HG03378 (cell line): ENCODE data around the gene INCA1.

Experiments
- ATAC-seq: cut with Tn5 transposase; IDR thresholded peaks from one replicate; pipeline ENCODE4 v1.9.1; 2021; ENCODE audit warnings: mild to moderate bottlenecking, moderate library complexity; ENCODE audit not compliant: unreplicated experiment

INCA1 gene

GRCh38 chr17:4949321-4950074, 47.8 kb downstream of the INCA1 start:
- ATAC-seq: peak; percentile 37

DNA sequence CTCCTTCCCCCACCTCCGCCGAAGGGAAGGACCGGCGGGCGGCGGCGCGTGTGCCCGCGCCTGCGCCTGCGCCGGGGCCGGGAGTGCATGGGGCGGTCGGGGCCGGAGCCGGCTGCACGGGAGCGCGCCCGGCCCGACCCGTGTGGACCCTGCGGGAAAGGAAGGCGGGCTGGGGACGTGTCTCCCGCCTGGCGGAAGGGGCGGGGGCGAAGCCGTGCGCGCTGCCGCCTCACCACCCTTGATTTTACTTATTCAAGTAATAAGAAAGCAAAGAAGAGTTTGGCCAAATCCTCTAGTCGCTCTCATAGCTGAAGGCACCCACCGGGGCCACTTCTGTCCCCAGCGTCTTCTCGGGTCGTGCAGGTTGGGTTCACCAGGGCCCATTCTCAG, 48.4 kb downstream of the INCA1 start:
- ATAC-seq: peak; percentile 17

GRCh38 chr17:4948166-4948930, 49.0 kb downstream of the INCA1 start, which contains the start of gene PFN1:
PFN1 (minus strand) TSS chr17:4948530; CDS start chr17:4948394, 136 bp downstream.
- ATAC-seq: peak; percentile 1

- no peak for ATAC-seq
Measured at GRCh38 chr17:4947411-4948165, 49.7 kb downstream of the INCA1 start.

DNA sequence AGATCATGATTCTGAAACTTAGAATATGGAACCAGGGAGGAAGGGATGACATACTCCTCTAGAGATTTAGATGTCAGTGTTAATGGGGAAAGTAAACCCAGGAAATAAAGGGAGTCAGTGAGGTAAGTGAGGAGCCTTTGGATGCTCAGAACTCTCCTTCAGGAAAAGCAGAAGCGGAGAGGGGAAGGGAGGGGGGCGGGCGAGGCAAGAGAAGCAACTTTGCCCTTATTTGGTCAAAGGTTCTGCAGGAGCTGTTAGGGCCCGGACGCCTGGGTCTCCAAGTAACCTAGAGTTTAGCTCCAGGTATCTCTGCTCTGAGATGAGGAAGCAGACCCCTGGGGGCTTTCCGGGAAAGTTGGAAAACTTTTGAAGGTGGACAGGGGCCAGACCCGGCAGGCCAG, 50.3 kb downstream of the INCA1 start:
- ATAC-seq: no peak

DNA sequence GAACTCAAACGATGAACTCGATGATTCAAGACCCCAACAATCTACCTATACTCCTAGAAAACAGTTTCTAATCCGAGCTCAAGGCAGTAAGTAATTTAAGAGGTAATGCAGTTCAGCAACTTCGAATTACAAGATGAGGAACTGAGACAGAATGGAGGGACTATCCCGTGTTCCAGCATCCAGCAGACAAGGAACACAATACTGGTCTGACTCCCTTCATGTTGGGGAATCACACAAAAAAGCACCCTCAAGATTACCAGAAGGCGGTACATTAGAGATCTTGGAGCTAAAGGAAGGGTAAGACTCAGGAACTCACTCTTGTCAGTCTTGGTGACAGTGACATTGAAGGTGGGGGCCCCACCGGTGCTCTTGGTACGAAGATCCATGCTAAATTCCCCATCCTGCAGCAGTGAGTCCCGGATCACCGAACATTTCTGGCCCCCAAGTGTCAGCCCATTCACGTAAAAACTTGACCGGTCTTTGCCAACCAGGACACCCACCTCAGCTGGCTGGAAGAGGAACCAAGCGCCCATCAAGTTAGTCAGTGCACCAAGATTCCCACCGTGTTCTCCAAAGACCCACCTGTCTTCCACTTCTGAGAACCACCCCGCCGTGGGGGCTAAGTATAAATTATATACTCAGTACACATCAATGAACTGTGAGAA, 50.9 kb downstream of the INCA1 start:
- ATAC-seq: no peak

DNA sequence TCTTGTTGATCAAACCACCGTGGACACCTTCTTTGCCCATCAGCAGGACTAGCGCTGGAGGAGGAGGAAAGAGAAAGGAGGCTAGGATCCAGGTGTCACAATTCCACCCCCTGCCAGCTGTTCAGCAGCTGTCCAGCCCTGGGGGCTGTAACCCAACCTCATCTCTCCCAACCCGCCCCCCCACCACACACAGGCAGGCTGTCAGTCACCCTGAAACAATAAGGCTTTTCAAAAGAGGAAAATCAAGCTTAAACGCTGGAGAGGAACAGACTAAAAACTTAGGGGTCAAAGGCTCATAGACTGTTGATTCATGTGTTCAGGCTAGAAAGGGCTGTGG, 51.4 kb downstream of the INCA1 start:
- ATAC-seq: no peak

GRCh38 chr17:4945176-4945943, 52.0 kb downstream of the INCA1 start:
- peak; percentile 30 for ATAC-seq

DNA sequence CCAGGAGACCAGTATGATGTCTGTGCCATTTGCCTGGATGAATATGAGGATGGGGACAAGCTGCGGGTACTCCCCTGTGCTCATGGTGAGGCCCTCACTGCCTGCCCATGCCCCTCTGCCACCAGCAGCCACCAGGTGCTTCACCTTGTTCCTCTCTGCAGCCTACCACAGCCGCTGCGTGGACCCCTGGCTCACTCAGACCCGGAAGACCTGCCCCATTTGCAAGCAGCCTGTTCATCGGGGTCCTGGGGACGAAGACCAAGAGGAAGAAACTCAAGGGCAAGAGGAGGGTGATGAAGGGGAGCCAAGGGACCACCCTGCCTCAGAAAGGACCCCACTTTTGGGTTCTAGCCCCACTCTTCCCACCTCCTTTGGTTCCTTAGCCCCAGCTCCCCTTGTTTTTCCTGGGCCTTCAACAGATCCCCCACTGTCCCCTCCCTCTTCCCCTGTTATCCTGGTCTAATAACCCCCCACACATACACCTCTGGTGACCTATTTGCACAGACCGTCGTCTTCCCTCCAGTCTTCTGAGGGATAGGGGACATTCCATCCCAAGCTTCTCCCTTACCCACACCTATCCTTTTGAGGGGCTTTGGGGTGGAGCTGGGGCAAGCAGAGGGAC, 52.7 kb downstream of the INCA1 start:
- ATAC-seq: no peak

- ATAC-seq: no peak
Measured at GRCh38 chr17:4944163-4944553, 53.2 kb downstream of the INCA1 start.

DNA sequence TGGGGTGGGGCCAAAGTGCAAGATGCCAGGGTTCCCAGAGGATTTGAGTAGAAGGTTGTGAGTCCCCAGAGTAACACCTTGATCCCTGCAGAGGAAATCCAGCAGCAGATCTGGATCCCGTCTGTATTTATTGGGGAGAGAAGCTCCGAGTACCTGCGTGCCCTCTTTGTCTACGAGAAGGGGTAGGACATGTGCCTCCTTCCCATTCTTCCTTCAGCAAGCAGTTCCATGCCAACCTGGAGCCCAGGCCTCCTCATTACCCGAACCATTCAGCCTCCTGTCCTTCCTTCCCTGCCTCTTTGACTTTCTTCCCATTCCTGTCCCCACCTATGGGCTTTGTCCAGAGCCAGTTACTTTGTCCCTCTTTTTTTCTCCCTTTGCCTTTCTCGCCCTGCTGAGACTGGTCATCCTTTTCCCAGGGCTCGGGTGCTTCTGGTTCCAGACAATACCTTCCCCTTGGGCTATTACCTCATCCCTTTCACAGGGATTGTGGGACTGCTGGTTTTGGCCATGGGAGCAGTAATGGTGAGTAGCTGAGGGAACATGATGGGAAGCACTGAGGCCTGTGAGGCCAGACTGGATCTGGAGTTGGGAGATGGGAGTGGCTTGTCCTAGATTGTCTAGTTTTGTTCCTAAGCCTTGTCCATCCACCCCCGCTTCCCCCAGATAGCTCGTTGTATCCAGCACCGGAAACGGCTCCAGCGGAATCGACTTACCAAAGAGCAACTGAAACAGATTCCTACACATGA, 54.4 kb downstream of the INCA1 start:
- ATAC-seq: no peak

DNA sequence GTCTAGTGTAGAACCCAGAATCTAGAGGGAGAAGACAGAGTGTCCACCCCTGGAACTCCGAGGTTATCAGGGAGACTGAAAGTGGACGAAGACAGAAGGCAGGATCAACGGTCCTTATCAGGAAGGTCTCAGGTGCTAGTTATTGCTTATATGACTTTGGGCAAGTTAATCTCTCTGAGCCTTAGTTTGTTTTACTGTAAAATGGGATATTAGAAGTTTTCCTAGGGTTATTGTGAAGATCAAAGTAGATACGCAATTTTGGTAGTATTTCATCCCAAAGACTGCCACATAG, 56.1 kb downstream of the INCA1 start:
- ATAC-seq: no peak

- no peak for ATAC-seq
Measured at GRCh38 chr17:4940555-4941318, 56.6 kb downstream of the INCA1 start.

DNA sequence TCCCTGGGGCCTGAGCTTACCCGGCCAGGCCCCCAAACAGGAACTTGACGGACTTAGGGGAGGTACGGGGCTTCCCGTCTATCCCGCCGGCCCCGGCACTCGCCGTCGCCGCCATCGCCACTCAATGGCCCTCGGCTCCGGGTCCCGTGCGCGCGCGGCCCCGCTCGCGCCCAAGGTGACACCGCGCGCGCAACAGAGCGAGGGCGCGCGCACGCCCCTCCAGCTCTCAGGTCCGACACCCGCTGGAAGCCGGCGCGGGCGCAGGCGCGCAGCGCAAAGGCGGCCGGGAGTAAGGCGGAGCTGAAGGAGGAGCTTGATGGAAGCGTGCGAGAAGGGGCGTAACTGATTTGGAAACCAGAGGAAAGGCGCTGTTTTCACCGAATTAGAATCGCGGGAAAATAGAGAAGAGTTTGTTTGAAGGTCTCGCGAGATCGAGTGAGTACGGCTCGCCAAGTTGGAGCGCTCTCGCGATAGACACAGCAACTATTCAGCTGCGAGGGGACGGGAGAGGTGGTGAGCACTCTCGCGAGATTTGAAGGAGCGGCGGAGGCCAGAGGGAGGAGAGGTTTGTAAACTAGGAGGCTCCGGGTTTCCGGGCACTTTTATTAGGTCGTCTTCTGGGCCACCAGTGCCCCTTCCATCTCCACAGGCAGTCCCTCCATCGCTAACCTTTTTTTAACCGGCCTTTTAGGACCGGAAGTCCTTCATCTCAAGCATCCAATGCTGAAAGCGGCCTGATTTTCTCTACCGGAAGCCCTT, 57.3 kb downstream of the INCA1 start, which contains the start of the genes RNF167 and SLC25A11:
TSS of gene RNF167 (plus strand) at position 473 of the 759 bp plus-strand sequence. CDS start 642 bp downstream, outside the sequence.
TSS of gene SLC25A11 (minus strand) at position 251 of the 759 bp plus-strand sequence. CDS start at position 115, 136 bp downstream.
- peak; percentile 77 for ATAC-seq

DNA sequence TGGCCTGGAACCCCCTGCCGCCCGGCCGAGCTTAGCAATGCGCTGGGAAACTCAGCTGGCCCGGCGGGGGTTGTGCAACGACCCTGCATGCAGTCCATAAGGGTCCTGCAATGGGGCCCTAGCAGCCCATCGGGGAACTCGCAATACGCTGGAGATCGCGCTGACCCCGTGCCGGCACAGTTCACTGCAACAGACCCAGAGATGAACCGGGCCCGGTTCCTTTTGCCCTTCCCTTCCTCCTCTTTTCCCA, 57.9 kb downstream of the INCA1 start:
- ATAC-seq: peak; percentile 6

- ATAC-seq: no peak
Measured at GRCh38 chr17:4938688-4939545, 58.4 kb downstream of the INCA1 start.
